ENCODE measurements around the gene NPAS3.

- TF ChIP-seq CTCF (IDR thresholded peaks at IDR 0.05), result no peak
- TF ChIP-seq ZFX (IDR thresholded peaks at IDR 0.05; ENCODE audit: borderline replicate concordance), result no peak
Observed at GRCh38 chr14:33451211-33451610, 512.5 kb downstream of the NPAS3 start.

Measured in 22Rv1 (cell line).